ENCODE data around the gene PDSS1. TPM values are rescaled to one million over a fixed set of nuclear protein-coding genes. Genes with fewer than 3 reads are reported as not detected.

Gene PDSS1
- 8.7 TPM for total RNA-seq

GRCh38 chr10:26697163-26697921, at the start of gene PDSS1:
TSS of gene PDSS1 (plus strand) at chr10:26697701. CDS start at chr10:26697712, 11 bp downstream.

Small RNAs within 50 kb of the gene (small RNA-seq; reads per million reads assigned to genes)
- gene RF00191 (ENCODE audit: low replicate concordance) (not detected), gene RNU6-946P (ENCODE audit: low replicate concordance) (not detected)

Other genes starting within 250 kb of the PDSS1 start
- 34.7 TPM for gene ABI1, start 163.3 kb downstream of the PDSS1 start, total RNA-seq